Activated CD4-positive, alpha-beta T cell treated with anti-CD3 and anti-CD28 coated beads, Interleukin-2, amount 50 U/mL, for 48 hours (primary cell): ENCODE results near the gene AAK1.
"Not testable (repeated sequence)": the region's sequence is repeated elsewhere in the genome, so short reads cannot be mapped to it uniquely, and the experiment has no call there.

ENCODE experiments used
- DNase-seq, 2 experiments: peaks; one replicate each; pipeline ENCODE4 v3.0.0-alpha.2; 2020

The AAK1 gene

DNA sequence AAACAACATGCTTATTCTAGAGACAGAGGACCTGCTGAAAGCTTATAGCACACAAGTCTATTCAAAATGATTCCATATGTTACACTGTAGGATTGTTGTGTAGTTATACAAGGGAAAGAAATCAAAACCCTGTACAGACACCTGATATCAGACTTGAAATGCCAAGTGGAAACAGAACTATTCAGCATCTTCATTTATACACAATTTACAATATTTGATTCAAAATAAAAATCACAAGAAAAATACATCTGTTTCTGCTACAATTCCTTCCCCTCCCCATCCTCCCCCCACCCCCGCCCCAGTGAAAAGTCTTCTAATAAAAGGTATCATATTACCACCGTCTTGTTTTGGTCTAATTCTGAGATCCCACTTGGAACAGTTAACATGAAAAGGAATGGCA lies 168.9 kb downstream of the AAK1 start:
- no peak for DNase-seq

DNA sequence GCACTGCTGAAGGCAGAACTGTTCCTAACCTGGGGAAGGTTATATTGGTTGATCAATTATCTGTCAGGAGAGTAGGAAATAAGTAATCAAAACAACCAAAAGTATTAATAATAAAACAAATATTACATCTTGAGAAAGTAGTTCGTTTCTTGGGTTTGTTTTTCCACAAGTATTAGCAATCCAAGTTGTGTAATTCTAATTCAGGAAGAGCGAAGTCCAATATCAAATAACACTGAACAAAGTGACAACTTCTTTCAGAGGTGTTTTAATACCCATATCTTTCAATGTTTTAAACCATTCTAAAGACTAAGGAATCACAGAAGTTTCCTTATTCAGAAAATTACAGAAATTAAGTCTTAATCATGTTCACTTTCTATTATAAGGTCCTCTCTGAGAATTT lies 171.7 kb downstream of the AAK1 start:
- no peak for DNase-seq

DNA sequence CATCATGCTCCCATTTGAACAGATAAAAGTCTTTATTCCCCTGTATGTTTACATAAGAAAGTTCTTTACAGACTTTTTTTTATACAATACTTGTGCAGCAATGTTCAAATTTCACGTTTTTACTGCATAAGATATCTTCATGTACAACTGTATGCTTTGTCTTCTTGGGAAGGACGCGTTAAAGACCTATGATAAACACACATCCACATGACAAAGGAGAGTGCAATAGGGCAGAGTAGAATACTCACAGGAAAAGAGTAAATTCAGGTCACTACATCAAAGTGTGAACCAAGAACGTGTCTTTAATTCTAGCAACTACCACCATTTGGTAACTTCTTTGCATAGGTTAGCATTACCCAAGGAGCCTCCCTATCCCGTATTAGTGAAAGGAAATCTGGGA lies 172.6 kb downstream of the AAK1 start:
- no peak for DNase-seq

DNA sequence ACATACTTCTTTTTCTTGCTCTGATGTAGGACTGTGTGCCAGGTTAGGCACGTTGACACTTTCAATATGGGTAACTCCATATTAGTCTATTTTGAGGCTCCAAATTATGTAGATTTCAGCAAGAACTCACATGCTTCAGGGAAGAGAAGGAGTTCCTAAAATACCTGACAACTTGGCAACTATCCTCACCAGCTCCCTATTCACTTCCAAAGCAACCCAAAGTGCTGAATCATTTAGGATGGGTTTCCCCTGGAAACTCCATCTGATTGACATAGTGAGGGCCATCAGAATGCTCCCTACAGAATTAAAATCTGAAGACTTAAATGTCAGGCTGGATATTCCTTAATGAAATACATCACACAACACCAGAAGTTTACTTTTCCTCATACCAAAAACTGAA lies 173.8 kb downstream of the AAK1 start:
- DNase-seq = no peak

DNA sequence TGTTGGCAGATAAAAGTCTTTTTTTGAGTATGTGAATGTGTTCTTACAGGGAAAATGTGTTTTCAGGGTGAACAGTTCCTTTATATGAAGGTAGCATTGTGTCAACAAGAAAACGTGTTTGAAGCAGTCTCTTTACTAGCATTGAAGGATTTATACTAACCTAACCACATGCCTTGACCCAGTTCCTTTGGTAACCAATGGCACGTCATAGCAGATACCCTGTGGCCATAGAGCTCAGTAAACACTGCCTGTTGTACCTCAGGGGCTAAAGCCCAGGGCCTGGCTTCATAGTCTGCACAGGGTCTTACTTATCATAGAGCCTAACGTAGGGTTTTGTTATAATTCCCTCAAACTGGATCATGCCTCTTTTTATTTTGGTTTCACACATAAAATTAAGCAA lies 174.2 kb downstream of the AAK1 start:
- DNase-seq = no peak

DNA sequence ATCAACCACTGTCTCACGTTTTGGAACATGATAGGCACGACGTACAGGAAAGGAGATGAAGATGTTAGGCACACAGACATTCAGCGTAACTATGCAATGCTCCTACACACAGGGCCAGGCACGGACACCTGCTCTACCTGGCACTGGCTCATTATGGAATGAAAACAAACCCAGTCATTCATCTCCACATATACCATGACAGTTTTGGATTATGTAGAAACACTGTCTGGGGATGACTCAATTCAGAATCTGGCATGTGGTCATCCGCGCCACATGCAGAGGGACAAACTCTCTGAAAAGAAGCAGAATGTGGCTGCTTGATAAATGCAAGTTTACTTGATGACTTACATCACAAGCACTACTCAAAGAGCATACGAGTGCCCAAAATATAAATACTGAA lies 176.8 kb downstream of the AAK1 start:
- no peak for DNase-seq

DNA sequence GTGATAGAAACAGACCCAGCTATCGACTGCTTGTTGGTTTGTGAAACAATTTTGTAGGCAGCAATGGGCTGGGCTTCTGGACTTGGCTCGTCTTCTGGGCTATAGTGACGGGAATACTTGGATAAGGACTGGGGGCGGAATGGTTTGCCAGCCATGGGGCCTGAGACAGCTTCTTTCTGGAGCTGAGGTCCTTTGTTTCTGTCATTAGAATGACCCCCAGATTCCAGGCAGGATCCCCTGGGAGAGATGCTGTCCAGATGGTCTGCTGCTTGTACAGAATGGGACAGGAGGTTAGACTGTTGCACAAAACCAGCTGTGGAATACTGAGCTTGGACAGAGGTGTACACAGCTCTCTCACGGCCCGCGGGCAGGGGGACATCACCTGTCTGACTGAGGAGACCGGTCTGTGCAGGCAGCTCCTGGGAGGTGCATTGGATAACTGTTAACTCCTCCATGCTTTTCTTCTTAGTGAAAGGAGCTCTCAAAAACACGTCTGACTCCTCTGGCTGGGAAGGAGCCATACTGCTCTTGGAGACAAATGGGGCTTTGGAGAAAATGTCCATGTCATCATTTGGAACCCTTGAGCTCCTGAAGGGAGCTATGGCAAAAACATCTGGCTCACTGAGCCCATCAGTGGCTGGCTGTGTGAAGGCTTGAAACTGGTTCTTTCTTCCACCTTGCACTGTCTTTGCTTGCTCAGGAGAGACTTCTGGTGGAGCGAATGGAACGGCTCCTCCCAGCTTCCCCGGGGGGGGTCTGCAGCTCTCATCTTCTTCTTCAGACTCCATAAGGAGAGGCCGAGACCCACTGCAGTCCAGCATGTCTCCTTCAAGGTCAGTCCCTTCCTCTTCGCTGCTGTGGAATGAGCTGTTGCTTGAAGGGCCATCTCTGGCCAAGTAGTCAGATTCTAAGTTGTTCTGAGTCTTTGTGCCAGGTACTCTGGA lies 177.8 kb downstream of the AAK1 start:
- no peak for DNase-seq

DNA sequence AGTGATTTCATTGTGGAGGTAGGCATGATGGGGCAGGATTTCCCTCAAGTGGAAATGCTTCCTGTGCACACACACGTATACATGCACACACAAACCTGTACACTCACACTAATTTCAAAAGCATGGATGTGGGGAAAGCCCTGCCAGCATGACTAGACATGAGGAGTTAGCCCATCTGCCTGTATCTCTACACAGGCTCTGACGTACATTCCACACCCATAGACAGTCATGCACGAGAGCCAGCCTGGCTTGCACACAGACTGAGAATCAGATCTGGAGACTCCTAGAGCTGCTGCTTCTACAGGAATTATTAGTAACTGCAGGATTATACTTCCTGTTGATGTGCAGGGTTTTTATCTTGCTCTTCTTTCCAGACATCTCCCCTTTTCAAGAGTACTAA lies 179.0 kb downstream of the AAK1 start:
- DNase-seq = no peak

DNA sequence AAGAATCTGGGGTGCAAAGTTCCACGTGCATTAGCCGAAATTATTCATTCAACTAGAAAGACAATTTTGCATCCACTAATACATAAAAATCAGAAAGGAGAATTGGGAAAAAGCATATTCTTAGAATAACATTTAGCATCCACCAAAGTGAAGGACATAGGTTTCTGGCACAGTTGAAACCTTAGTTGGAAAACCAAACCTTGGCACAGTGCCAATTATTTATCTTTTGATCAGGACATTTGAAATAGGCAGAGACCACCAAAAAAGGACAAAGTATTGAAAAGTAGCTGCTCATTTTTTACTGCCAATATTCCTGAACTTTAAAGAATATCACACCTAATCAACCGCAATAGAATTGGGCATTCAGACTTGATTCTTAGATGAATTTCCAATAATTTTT lies 180.8 kb downstream of the AAK1 start:
- no peak for DNase-seq

DNA sequence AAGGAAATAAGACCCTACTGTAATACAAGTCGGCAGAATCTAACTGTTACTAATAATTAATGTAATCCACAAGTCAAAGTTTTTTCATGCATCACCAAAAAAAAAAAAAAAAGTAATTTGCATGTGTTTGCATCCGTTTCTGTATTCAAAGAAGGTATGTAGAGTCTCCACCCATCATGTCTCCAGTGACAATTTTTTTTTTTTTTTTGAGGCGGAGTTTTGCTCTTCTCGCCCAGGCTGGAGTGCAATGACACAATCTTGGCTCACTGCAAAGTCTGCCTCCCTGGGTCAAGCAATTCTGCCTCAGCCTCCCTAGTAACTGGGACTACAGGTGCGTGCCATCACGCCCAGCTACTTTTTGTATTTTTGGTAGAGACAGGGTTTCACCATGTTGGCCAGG lies 182.1 kb downstream of the AAK1 start:
- no peak for DNase-seq

DNA sequence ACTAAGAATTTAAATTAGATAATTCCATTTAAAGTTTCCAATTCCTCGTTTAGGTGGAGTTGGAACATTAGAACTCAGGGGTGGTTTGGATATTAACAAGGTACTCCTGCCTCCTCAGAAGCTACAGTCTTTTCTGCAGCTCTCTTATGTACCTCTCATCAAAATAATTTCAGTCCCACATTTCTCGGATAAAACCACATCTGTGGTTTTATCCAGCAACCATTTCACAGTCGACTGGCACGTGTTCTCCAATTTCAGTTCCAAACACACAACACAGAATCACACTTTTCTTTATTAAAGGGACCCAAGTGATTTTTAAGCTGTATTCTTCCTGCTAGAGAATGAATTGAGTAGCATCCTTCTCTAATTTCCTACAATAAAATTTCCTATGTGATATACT lies 183.6 kb downstream of the AAK1 start:
- DNase-seq = no peak

DNA sequence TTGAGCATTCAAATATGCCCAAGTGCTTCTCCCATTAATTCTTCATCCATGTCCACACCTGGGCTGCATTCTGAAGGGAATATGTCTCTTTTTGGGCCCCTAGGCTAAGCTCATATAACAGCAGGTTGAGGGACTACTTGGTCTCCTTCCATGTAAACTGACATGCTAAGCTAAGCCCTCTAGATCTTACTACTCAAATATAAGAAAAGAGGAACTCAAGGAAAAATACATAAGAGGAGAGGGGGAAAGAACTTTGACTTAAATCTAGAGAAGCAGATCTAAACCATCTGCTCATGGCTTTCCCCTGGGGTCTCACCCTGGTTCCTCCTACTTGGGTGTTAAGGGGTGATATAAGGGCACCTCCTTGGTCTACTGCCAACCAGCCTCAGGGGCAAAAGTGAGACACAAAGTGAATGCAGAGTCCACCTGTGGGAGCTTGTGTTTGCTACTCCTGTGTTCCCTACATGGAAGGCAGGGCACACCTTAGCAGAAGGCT lies 186.5 kb downstream of the AAK1 start:
- no peak for DNase-seq

DNA sequence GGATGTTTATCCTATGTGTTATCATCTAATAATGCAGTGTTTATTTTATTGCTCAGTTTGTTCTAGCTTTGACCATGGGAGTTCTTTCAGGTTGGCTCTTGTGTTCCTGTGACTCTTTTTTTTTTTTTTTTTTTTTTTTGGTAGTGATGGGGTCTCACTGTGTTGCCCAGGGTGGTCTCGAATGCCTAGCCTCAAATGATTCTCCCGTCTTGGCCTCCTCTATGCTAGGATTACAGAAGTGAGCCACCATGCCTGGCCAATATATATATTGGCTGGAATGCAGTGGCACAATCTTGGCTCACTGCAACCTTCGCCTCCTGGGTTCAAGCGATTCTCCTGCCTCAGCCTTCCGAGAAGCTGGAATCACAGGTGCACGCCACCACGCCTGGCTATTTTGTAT lies 187.4 kb downstream of the AAK1 start:
- DNase-seq = no peak

DNA sequence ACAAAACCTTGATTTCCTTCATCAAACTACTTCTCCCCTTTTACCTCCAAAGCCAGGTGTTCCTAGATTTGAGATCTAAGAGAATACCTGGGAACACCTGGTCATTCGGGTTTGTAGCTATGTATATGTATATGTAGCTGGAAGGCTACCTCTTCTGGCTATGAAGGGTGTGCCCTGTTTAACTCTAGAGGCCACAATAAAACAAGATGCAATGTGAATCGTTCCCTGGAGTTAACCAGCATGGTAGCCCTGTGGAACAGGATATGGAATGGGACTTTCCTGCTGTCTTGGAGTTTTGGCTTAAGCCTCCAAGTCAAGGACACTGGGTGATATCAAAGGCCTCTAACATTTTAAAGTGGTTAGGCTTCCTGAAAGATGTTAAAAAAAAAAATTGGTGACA lies 188.6 kb downstream of the AAK1 start:
- DNase-seq = no peak

DNA sequence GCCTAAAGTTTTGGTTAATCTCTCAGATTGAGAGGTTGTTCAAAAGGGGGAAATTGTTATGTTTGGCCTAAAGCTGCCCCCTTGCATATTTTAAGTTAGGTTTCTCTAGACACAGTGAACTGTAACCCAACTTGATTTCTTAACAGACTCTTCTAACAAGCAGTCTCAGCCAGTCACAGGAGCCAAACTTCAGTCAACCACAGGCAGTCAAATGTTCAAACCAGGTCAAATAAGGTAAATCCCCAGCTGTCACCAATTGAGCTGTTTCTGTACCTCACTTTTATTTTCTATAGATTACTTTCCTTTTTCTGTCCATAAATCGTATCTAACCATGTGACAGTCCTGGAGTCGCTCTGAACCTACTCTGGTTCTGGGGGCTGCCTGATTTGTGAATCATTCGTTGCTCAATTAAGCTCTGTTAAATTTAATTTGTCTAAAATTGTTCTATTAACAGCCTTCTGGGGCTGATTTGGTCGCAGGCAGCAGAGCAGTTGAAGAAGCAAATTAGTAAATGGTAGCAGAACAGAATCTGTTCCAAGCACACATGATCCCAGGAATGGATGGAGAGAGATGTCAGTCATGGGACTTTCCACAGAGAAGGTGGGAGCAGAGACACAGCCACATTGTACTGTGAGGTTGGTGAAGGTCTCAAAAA lies 189.9 kb downstream of the AAK1 start:
- DNase-seq = peak; percentile 21 to 35

DNA sequence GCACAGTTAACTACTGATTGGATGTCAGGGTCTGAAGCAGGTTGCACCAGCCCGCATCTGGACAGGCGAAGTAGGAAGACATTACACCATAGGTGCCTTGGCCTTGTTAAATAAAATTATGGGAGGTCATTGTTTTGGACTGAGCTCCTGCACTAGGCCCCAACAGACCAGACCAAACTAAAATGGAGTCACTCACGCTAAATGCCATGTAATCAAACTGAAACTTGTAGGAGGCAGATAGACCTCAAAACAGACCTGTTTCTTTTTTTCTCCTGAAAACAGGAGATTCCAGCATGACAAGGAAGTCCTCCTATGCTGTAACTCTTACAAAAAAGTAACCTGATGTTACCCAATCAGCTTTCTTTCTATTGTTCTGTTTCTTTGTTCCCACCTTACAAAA lies 190.9 kb downstream of the AAK1 start:
- DNase-seq = no peak

DNA sequence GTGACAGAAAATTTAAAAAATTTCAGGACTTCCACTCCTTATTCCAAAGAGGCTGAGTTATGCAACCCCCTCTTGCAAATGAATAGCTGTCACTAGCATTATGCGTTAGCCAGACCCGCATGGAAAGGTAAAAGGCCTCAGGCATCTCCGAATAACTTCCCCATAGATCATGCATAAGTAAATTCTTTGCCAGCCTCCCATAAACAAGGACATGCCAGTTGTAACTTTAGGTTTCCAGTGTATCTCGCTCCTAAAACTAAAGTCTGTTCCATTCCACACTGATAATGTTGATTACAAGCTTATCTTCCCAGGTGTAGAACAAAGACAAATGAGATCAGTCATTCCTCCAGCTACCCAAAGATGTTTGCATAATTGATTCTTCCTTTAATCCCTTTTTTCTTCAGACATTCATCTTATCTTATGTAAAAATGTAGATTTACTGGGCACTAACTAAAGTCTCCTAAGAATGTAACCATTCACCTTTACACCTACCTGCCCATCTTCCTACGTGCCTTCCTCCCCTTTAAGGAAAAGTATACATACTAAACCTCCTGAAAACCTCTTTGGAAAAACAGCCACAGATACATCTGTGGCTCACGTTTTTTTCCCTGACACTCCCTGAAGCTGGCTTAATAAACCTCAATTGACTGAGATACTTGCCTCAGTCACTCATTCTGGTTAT lies 192.7 kb downstream of the AAK1 start:
- no peak for DNase-seq

DNA sequence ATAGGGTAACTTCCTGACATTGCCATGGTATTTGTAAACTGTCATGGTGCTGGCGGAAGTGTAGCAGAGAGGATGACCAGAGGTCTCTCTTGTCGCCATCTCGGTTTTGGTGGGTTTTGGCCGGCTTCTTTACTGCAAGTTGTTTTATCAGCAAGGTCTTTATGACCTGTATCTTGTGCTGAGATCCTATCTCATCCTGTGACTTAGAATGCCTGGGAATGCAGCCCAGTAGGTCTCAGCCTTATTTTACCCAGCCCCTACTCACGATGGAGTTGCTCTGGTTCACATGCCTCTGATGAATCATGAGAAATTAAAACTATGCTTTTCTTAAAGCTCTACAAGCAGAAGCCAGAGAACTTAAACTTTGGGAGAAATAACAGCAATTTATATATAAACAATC lies 193.6 kb downstream of the AAK1 start:
- no peak for DNase-seq

DNA sequence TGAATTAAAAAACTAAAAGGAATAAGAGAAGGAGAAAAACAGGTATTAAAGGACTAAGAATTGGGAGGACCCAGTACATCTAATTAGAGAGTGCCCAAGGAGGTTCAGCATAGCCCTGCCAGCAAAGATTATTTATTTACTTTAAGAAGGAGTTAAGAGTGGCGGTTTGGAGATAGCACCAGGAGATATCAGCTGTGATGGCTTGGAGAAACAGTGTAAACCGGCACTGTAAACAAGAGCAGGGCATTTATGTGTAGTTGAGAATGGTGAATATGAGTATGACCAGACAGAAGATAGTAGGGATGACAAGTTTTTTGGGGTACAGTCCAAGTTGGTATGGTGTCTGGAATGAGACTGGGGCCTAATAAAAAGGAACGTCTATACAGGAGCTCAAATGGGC lies 199.9 kb downstream of the AAK1 start:
- DNase-seq = not testable (repeated sequence)

DNA sequence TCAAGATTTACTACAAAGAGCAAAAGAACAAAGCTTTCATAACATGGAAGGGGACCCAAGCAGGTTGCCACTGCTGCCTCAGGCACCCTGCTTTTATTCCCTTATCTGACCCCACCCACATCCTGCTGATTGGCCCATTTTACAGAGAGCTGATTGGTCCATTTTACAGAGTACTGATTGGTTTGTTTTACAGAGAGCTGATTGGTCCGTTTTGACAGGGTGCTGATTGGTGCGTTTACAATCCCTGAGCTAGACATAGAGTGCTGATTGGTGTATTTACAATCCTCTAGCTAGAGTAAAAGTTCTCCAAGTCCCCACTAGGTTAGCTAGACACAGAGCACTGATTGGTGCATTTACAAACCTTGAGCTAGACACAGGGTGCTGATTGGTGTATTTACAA lies 204.0 kb downstream of the AAK1 start:
- not testable (repeated sequence) for DNase-seq

DNA sequence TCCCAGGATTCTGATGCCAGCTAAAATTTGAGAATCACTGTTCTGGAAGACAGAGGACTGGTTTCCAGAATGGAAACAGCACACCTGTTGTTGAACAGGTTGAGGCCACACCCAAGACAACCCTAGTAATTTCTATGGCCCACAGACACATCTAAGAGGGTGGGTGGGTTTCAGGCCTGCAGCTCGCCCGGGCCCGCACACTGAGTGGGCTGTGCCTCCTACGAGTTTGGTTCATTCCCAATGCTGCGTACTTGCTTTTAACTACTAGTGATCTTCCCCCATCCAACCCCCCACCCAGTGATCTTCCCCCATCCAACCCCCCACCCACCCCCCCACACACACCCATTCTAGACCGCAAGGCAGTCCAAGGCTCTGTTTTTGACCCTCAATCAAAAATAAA lies 205.0 kb downstream of the AAK1 start:
- DNase-seq = no peak

DNA sequence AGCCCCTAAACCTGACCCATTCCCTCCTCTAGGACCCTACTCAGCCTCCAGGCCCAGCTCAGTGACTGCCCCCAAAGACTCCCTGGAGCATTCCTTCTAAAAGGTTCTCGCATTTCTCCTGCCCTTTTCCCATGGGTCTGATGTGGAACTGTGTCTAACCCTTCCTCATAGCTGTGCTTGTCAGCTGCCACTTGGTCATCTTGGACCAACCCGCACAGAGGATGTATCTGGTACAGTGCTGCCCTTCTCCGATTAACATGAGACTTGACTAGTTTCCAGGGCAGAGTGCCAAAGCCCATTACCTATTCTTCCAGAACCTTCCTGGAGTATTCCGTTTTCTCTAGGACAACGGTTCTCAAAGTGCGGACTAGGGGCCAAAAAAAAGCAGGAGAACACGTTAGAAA lies 205.8 kb downstream of the AAK1 start:
- DNase-seq = no peak

DNA sequence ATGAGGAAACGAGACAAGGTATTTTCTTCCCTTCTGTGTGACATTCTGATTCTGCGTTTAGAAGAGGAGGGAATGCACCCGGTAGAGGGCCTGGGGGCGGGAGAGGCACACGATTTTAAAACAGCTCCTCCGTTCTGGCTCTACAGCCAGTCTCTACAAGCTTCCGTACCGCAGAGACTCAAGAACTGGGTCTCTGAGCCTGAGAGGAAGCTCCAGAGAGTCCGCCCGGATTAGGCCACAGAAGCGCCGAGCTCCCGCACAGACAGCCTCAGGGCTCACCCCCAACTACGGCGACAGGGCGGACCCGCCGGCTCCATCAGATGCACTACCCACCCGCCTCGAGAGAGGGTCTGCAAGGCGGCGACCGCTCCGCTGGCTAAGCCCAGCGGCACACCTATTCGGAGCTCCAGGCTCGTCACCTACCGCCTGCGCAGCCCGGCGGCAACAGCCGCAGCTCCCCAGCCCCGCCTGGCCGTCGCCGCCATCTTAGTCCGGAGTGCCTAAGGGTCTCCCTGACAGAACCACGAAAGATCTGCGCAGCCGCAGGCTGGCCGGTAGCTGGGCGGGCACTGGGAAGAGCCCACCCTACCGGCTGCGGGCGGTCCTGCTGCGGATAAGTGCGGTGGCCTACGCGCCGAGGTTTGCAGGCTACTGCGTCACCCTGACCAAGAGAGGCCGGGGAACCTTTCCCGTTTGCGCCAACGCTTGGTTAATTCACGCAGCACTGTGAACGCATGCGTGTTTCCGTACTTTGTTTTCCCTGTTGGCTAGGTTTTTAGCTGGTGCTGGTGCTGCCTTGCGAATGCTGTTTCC lies 206.4 kb downstream of the AAK1 start, which contains the start of gene NFU1:
NFU1 (minus strand) TSS at position 498 of the 813 bp plus-strand sequence; CDS start at position 485, 13 bp downstream.
- DNase-seq = peak; percentile 89 to 92
